ENCODE data around the gene PRR20C.
"Not testable (repeated sequence)": the region's sequence is repeated elsewhere in the genome, so short reads cannot be mapped to it uniquely, and the experiment has no call there.

PRR20C gene

DNA sequence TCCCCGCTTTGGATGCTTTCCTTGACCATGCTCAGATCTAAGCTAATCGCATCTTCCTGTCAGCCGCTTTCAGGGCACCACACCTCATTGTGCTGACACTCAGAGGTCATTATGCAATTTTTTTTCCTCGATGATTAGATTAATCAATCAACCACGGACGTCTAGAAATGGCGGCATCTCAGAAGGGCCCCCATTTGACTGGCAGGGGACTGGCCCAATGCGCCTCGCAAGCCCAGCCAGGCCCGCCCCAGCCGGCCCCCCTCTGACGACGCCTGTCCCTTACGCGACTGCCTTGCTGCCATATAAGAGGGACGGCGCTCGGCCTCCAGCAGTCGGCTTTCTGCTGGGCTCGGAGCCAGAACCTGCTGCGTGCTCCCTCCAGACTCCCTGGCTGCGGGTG is at the start of gene PRR20C:
Gene PRR20C (plus strand): TSS at position 301 of the 400 bp plus-strand sequence. CDS start 387 bp downstream, outside the sequence.
- not testable (repeated sequence) for DNase-seq

DNA sequence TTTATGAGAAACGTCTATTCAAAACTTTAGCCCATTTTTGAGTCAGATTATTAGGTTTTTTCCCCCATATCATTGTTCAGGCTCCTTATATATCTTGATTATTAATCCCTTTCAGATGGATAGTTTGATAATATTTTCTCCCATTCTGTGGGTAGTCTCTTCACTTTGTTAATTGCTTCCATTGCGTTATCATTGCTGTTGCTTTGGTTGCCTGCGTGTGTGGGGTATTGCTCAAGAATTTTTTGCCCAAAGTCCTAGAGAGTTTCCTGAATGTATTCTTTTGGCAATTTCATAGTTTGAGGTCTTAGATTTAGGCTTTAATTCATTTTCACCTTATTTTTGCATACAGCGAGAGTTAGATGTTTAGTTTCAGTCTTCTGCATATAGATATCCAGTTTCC is 38.9 kb upstream of the PRR20C start:
- DNase-seq: no peak

DNA sequence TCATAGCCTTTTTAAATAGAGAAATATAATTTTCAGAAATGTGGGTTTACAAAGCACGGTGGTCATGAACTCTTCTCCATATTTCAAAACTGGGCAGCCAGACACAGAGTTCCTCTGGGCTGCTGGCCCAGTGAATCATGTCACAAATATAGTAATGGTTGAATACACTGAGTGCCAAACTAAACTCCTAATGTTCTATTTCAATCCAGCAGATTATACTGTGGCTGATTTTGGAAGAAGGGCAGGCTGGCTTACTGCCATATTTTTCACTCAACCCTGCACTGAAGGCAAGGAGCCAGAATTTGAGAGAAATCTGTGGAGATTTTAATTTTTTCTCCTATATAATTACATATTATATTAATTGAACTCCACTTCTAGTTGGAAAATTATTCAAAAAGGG is 30.2 kb upstream of the PRR20C start:
- DNase-seq: no peak

DNA sequence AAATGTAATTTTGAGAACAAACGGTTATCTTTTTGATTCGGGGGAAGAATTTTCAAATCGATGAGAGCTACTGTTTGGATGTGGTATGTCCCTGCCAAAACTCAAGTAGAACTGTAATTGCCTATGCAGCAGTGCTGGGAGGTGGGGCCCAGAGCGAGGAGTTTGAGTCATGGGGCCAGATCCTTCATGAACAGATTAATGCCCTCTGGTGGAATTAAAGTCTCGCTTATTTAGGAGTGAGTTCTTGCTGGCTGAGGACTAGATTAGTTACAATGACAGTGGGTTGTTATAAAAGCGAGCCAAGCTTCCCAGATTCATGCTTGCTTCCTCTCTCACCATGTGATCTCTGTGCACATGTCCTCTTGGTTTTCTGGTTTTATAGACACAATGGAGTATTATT is 25.0 kb upstream of the PRR20C start:
- no peak for DNase-seq

DNA sequence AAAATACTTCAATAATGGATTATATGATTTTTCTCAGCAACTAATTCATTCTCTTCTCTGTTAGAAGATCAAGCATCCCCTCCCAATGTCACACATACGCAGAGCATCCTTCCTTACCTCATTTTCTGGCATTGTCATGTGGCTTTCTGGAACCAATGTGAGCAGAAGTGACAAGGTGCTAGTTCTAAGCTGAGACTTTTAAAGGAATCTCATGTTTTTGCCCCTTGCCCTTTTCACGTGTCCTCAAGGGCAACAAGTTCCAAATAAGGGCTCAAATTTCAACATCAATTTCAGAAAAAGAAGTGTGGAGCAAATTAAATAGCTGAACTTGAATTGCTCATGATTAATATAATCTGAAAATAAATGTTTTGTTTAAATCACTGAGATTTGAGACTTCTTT is 17.8 kb upstream of the PRR20C start:
- DNase-seq: no peak

DNA sequence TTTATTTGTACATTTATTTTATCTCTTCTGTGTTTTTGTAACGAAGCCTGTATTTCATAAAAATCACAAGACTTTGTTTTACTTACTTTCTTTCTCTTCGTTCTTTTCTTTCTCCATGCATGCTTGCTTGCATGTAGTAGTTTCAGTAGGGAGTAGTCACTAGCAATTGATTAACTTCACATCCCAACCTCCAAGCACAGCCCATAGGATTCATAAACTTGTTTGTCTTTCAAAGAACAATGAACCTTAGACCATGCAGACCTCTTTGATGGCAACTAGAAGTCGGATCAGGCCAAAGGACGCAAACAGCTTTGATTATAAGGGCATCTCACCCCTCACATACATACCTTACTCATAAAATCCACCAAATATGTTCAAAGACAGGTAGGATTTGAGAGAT is 16.3 kb upstream of the PRR20C start:
- no peak for DNase-seq

DNA sequence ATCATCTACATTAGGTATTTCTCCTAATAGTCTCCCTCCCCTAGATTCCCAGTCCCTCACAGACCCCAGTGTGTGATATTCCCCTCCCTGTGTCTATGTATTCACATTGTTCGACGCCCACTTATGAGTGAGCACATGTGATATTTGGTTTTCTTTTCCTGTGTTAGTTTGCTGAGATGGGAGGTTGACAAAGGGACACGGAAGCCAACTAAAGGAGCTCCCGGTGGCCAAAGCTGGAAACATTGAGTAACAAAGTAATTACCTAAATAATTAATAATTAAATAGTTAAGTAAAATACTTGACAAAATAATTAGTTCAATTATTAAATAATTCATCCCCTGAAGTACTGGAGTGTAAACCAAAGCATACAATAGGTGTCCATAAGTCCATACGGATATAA is 14.9 kb upstream of the PRR20C start:
- no peak for DNase-seq

DNA sequence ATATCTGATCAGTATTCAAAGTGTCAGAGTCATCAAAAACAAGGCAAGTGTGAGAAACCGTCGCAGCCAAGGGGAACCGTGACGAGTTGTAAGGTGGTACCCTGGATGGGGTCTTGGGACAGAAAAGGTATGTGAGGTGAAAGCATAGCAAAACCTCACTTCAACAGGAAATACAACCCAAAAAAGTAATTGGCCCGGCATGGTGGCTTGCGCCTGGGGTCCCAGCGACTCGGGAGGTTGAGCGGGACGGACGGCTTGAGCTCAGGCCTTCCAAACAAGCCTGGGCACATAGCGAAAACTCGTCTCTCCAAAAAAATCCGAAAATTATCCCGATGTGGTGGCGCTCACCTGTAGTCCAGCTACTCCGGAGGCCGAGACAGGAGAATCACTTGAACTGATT is 14.1 kb upstream of the PRR20C start:
- DNase-seq: not testable (repeated sequence)

DNA sequence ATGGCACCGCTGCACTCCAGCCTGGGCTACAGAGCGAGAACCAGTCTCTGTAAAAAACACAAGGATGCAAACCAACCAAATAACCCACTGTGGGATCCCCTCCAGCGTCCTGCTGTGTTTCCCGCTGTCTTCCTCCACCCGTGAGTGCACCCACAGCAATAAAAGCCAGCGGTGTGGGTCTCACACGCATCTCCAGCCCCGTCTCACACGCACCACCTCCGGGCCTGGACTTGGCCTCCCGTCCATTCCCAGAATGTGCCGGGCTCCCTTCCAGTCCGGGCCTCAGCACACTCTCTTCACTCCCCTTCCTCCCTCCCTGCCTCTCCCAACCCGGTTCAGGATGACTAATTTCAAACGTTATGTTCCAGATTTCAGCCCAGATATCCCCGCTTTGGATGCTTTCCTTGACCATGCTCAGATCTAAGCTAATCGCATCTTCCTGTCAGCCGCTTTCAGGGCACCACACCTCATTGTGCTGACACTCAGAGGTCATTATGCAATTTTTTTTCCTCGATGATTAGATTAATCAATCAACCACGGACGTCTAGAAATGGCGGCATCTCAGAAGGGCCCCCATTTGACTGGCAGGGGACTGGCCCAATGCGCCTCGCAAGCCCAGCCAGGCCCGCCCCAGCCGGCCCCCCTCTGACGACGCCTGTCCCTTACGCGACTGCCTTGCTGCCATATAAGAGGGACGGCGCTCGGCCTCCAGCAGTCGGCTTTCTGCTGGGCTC is 13.5 kb upstream of the PRR20C start, which contains the start of gene PRR20A:
Gene PRR20A (plus strand): TSS at position 684 of the 734 bp plus-strand sequence. CDS start 387 bp downstream, outside the sequence.
- not testable (repeated sequence) for DNase-seq

DNA sequence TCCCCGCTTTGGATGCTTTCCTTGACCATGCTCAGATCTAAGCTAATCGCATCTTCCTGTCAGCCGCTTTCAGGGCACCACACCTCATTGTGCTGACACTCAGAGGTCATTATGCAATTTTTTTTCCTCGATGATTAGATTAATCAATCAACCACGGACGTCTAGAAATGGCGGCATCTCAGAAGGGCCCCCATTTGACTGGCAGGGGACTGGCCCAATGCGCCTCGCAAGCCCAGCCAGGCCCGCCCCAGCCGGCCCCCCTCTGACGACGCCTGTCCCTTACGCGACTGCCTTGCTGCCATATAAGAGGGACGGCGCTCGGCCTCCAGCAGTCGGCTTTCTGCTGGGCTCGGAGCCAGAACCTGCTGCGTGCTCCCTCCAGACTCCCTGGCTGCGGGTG is 6.7 kb upstream of the PRR20C start, which contains the start of gene PRR20B:
Gene PRR20B (plus strand): TSS at position 301 of the 400 bp plus-strand sequence. CDS start 387 bp downstream, outside the sequence.
- not testable (repeated sequence) for DNase-seq

DNA sequence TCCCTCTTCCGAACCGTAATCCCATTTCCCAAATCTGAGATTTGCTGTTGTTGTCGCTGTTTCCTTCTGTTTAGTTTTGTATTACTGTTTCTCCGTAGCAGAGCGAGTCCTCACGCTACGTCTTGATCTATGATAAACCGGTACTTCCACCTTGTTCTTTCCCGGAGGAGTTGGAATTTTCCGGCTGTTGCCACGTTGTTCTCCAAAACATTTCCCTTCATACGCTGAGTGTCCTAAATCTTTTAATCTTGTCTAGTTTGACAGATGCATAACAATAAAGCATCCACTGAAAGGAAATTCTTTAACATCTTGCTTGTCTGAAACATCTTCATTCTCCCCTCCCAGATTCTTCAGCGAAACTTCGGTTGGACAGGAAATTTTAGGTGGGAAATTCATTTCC is 5.8 kb upstream of the PRR20C start:
- not testable (repeated sequence) for DNase-seq

DNA sequence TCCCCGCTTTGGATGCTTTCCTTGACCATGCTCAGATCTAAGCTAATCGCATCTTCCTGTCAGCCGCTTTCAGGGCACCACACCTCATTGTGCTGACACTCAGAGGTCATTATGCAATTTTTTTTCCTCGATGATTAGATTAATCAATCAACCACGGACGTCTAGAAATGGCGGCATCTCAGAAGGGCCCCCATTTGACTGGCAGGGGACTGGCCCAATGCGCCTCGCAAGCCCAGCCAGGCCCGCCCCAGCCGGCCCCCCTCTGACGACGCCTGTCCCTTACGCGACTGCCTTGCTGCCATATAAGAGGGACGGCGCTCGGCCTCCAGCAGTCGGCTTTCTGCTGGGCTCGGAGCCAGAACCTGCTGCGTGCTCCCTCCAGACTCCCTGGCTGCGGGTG is 6.5 kb downstream of the PRR20C start, which contains the start of gene PRR20D:
Gene PRR20D (plus strand): TSS at position 301 of the 400 bp plus-strand sequence. CDS start 387 bp downstream, outside the sequence.
- not testable (repeated sequence) for DNase-seq

DNA sequence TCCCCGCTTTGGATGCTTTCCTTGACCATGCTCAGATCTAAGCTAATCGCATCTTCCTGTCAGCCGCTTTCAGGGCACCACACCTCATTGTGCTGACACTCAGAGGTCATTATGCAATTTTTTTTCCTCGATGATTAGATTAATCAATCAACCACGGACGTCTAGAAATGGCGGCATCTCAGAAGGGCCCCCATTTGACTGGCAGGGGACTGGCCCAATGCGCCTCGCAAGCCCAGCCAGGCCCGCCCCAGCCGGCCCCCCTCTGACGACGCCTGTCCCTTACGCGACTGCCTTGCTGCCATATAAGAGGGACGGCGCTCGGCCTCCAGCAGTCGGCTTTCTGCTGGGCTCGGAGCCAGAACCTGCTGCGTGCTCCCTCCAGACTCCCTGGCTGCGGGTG is 13.0 kb downstream of the PRR20C start, which contains the start of gene PRR20E:
Gene PRR20E (plus strand): TSS at position 301 of the 400 bp plus-strand sequence. CDS start 387 bp downstream, outside the sequence.
- DNase-seq: not testable (repeated sequence)

DNA sequence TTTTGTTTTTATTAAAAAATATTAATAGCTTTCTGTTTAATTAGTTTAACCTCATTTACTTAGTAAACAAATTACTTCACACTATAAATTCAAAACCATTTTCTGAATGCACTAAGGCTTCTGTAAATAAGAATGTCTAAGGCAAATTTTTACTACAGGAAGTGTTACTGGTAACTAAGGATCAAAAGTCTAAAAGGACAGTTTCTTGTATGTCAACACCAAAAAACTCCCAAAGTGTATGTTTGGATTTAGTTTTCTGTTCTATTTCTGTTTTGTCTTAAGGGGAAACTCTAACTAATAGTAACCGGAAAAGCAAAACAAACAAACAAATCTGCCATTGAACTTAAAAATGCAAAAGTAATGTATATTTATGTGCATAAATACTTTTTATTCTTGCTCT is 37.8 kb downstream of the PRR20C start:
- no peak for DNase-seq

All from CD4-positive, alpha-beta T cell treated with Interleukin-1 beta for 1 hour (primary cell).